Hematopoietic multipotent progenitor cell treated with erythropoietin and hydrocortisone succinate and interleukin-3 and kit ligand, for 15 days (in vitro differentiated cells): ENCODE results near the gene HDGFL3.
"Not testable (repeated sequence)": the region's sequence is repeated elsewhere in the genome, so short reads cannot be mapped to it uniquely, and the experiment has no call there.

Experiments
- DNase-seq: peaks from one replicate; pipeline ENCODE4 v3.0.0-alpha.2; 2015; ENCODE audit warnings: low spot score

The HDGFL3 gene

GRCh38 chr15:83207660-83208366 is at the start of gene HDGFL3:
Gene HDGFL3 (minus strand): TSS chr15:83207823. CDS start chr15:83207414, 409 bp downstream.
- no peak for DNase-seq

- no peak for DNase-seq
Measured at GRCh38 chr15:83250781-83251180, 43.2 kb upstream of the HDGFL3 start.

GRCh38 chr15:83249030-83249343 is 41.4 kb upstream of the HDGFL3 start:
- no peak for DNase-seq

- DNase-seq, result peak; percentile 67
Measured at GRCh38 chr15:83248151-83249029, 40.8 kb upstream of the HDGFL3 start.

GRCh38 chr15:83243634-83244033 is 36.0 kb upstream of the HDGFL3 start:
- no peak for DNase-seq

GRCh38 chr15:83230242-83230641 is 22.6 kb upstream of the HDGFL3 start:
- no peak for DNase-seq

- DNase-seq, result no peak
Measured at GRCh38 chr15:83225449-83225848, 17.8 kb upstream of the HDGFL3 start.

- not testable (repeated sequence) for DNase-seq
Measured at GRCh38 chr15:83221781-83222180, 14.2 kb upstream of the HDGFL3 start.

- DNase-seq, result no peak
Measured at GRCh38 chr15:83219026-83219425, 11.4 kb upstream of the HDGFL3 start.

- DNase-seq, result no peak
Measured at GRCh38 chr15:83215306-83215705, 7.7 kb upstream of the HDGFL3 start.

GRCh38 chr15:83210619-83211018 is 3.0 kb upstream of the HDGFL3 start:
- no peak for DNase-seq

- no peak for DNase-seq
Measured at GRCh38 chr15:83209333-83209732, 1.7 kb upstream of the HDGFL3 start.

GRCh38 chr15:83208367-83208661 is 691 bp upstream of the HDGFL3 start:
- no peak for DNase-seq

- no peak for DNase-seq
Measured at GRCh38 chr15:83207009-83207659, 489 bp downstream of the HDGFL3 start.

- no peak for DNase-seq
Measured at GRCh38 chr15:83206526-83207008, 1.1 kb downstream of the HDGFL3 start.

GRCh38 chr15:83205725-83206324 is 1.8 kb downstream of the HDGFL3 start:
- no peak for DNase-seq

GRCh38 chr15:83204697-83205096 is 2.9 kb downstream of the HDGFL3 start:
- DNase-seq, result no peak

- DNase-seq, result no peak
Measured at GRCh38 chr15:83203543-83203942, 4.1 kb downstream of the HDGFL3 start.

GRCh38 chr15:83200589-83200988 is 7.0 kb downstream of the HDGFL3 start:
- no peak for DNase-seq

- DNase-seq, result no peak
Measured at GRCh38 chr15:83200162-83200561, 7.5 kb downstream of the HDGFL3 start.

GRCh38 chr15:83199288-83199687 is 8.3 kb downstream of the HDGFL3 start:
- DNase-seq, result no peak

- DNase-seq, result no peak
Measured at GRCh38 chr15:83198476-83198875, 9.1 kb downstream of the HDGFL3 start.

GRCh38 chr15:83194528-83194927 is 13.1 kb downstream of the HDGFL3 start:
- DNase-seq, result no peak
